Psoas muscle (tissue), 8 donors: ENCODE measurements around the gene PFKP. TPM values are rescaled to one million over a fixed set of nuclear protein-coding genes. Genes with fewer than 3 reads are reported as not detected.

ENCODE experiments used
- ATAC-seq, 4 donors: fragments of 200-7000 bp; cut with Tn5 transposase; one replicate each; pipeline ENCODE4 v1.9.1; 2020; ENCODE audit warnings: moderate library complexity in 3 of 4, mild to moderate bottlenecking in 2 of 4
- DNase-seq, 2 donors: peaks; one replicate each; pipeline ENCODE4 v3.0.0-alpha.2; 2020
- H3K27ac ChIP-seq: fragments of 200-600 bp; one replicate; pipeline ENCODE4 v1.8.0; 2022
- H3K27me3 ChIP-seq, 3 donors: fragments of 200-600 bp in 1 of 3; one replicate each; pipeline versions ENCODE4 v1.6.1 to v1.8.0; 2013 to 2022; ENCODE audit warnings: low read length in 2 of 3, mild to moderate bottlenecking in 2 of 3, moderate library complexity in 1 of 3; ENCODE audit not compliant: insufficient read depth in 3 of 3
- H3K36me3 ChIP-seq, 2 donors: fragments of 200-600 bp in 1 of 2; one replicate each; pipeline versions ENCODE4 v1.6.1 to v1.8.0; 2013 to 2022; ENCODE audit warnings: low read depth in 1 of 2, mild to moderate bottlenecking in 1 of 2, moderate library complexity in 1 of 2; ENCODE audit not compliant: insufficient read depth in 1 of 2
- H3K4me1 ChIP-seq: fragments of 200-600 bp; one replicate; pipeline ENCODE4 v1.8.0; 2022
- H3K4me3 ChIP-seq: fragments of 200-600 bp; one replicate; pipeline ENCODE4 v1.8.0; 2022; ENCODE audit warnings: mild to moderate bottlenecking
- H3K9me3 ChIP-seq: fragments of 200-600 bp; one replicate; pipeline ENCODE4 v1.8.0; 2022
- CTCF ChIP-seq: fragments of 200-600 bp; IDR thresholded peaks from one replicate; pipeline ENCODE4 v1.8.0; 2022; ENCODE audit warnings: antibody characterized with exemption
- WGBS, 3 donors: extraction: QIAGEN DNeasy Blood & Tissue Kit; methylation state at CpG; one replicate each; pipeline versions ENCODE4 v1.1.6 to v1.1.7; 2013; 5-methylcytosine and 5-hydroxymethylcytosine counted together
- intact Hi-C, 2 donors: fragments of 100-400 bp; cut with DNase I; formaldehyde crosslinking; loops; one replicate each; pipeline versions ENCODE4 v1.11.0 to v1.14.2; 2022
- polyA plus RNA-seq, 3 donors: library from polyadenylated mRNA; stranded (reverse); fragments of 200-250 nt; gene quantifications; one replicate each; pipeline ENCODE4 v1.2.3, GENCODE V29; 2013
- total RNA-seq, 4 donors: library from RNA; stranded (reverse); fragmentation: NEBNext Ultra II Directional in 2 of 4; extraction: Animal tissue kit (Norgen Biotek cat#: 25700) in 2 of 4; gene quantifications; one replicate each; pipeline versions ENCODE4 v1.2.1 to v1.2.4, GENCODE V29; 2021 to 2023
- donor health status: healthy with polysubstance abuse.
- donor health status: DM: no; HTN: no; CAD: no; lungs with moderate emphysema.
- donor health status: Bipolar disorder and iron deficiency.
- donor health status: healthy.
- donor health status: DM: yes; HTN: yes; CAD: no.
- donor health status: DM: no; HTN: no; CAD: no.
- donor health status: DM: no; HTN: no; CAD: no.
- donor health status: DM: yes; HTN: yes; CAD: no.

The PFKP gene
- total and polyA plus RNA-seq, 7 donors = 12.2 to 104 (median 33.4) TPM

GRCh38 chr10:3131098-3131497 lies 63.8 kb downstream of the PFKP start:
- Histone ChIP-seq H3K36me3 (peaks cover 7 to 50% of the 10 kb centered on the region in 2 donors), H3K4me3 (no peak overlapping the region), H3K4me1 (peaks cover 26% of the 10 kb centered on the region), H3K27me3 (no peaks in the 10 kb centered on the region), H3K9me3 (no peaks in the 10 kb centered on the region), H3K27ac (peak overlapping the region; percentile 75)
- TF ChIP-seq CTCF = no peak
- WGBS, 3 donors = 63 to 82% (median 70%) methylated on average over 4 of the region's 4 CpGs
- peak; percentile 63 to 73 (median 71) for ATAC-seq
- intact Hi-C loops = no loop called here
- no peak for DNase-seq

- peak overlapping the region; percentile 75 for H3K27ac ChIP-seq
- intact Hi-C loops = no loop called here
- H3K36me3 ChIP-seq = peaks cover 7 to 60% of the 10 kb centered on the region in 2 donors
Measured at GRCh38 chr10:3132036-3133025, 65.0 kb downstream of the PFKP start.

GRCh38 chr10:3133948-3134347 lies 66.6 kb downstream of the PFKP start:
- TF ChIP-seq CTCF = no peak
- H3K36me3 ChIP-seq = peaks cover 7 to 76% of the 10 kb centered on the region in 2 donors
- no peak overlapping the region for H3K4me3 ChIP-seq
- ATAC-seq (no peak), DNase-seq (no peak)
- H3K27ac ChIP-seq = peak overlapping the region; percentile 18
- H3K4me1 ChIP-seq = peaks cover 29% of the 10 kb centered on the region
- intact Hi-C loops = no loop called here
- H3K9me3 ChIP-seq = no peaks in the 10 kb centered on the region
- WGBS, 3 donors = 69 to 88% (median 70%) methylated on average over 5 of the region's 5 CpGs
- no peaks in the 10 kb centered on the region for H3K27me3 ChIP-seq

More at GRCh38 chr10:3132036-3133025, 65.0 kb downstream of the PFKP start:
- WGBS, 3 donors = 90 to 94% (median 91%) methylated on average over 22 of the region's 22 CpGs
- no peak overlapping the region for H3K4me3 ChIP-seq
- no peaks in the 10 kb centered on the region for H3K27me3 ChIP-seq
- DNase-seq (no peak), ATAC-seq (no peak)
- peaks cover 24% of the 10 kb centered on the region for H3K4me1 ChIP-seq
- TF ChIP-seq CTCF = no peak
- no peaks in the 10 kb centered on the region for H3K9me3 ChIP-seq

GRCh38 chr10:3135006-3135405 lies 67.7 kb downstream of the PFKP start:
- no peak for TF ChIP-seq CTCF
- Histone ChIP-seq H3K27ac (no peak overlapping the region), H3K36me3 (peaks cover 7 to 83% of the 10 kb centered on the region in 2 donors), H3K27me3 (no peaks in the 10 kb centered on the region), H3K9me3 (no peaks in the 10 kb centered on the region), H3K4me1 (peaks cover 29% of the 10 kb centered on the region), H3K4me3 (no peak overlapping the region)
- 52 to 89% (median 86%) methylated on average over 3 of the region's 3 CpGs for WGBS, 3 donors
- intact Hi-C loops = no loop called here
- ATAC-seq (no peak), DNase-seq (no peak)
